Activated CD8-positive, alpha-beta memory T cell treated with anti-CD3 and anti-CD28 coated beads, Interleukin-2, amount 50 U/mL, for 24 hours (primary cell): ENCODE results near the gene RASEF.

Experiments
- DNase-seq: peaks from one replicate; pipeline ENCODE4 v3.0.0-alpha.2; 2020; ENCODE audit errors: extremely low read depth

RASEF gene

GRCh38 chr9:83012922-83013838, 49.8 kb downstream of the RASEF start:
- DNase-seq, result no peak

GRCh38 chr9:83012168-83012921, 50.6 kb downstream of the RASEF start:
- DNase-seq, result no peak

- no peak for DNase-seq
These were observed 51.3 kb downstream of the RASEF start for GRCh38 chr9:83011611-83012010.

GRCh38 chr9:83007521-83008300, 55.2 kb downstream of the RASEF start:
- DNase-seq, result no peak

GRCh38 chr9:83006378-83006777, 56.6 kb downstream of the RASEF start:
- DNase-seq, result no peak

GRCh38 chr9:83005963-83006362, 57.0 kb downstream of the RASEF start:
- DNase-seq, result no peak

- no peak for DNase-seq
These were observed 57.6 kb downstream of the RASEF start for GRCh38 chr9:83005361-83005760.

- DNase-seq, result no peak
These were observed 60.6 kb downstream of the RASEF start for GRCh38 chr9:83002329-83002728.

GRCh38 chr9:83000765-83001164, 62.2 kb downstream of the RASEF start:
- no peak for DNase-seq

GRCh38 chr9:82998409-82998808, 64.5 kb downstream of the RASEF start:
- no peak for DNase-seq

- no peak for DNase-seq
These were observed 65.3 kb downstream of the RASEF start for GRCh38 chr9:82997476-82998140.

GRCh38 chr9:82996941-82997340, 66.0 kb downstream of the RASEF start:
- DNase-seq, result no peak

GRCh38 chr9:82993856-82994605, 68.9 kb downstream of the RASEF start:
- no peak for DNase-seq

- DNase-seq, result no peak
These were observed 71.3 kb downstream of the RASEF start for GRCh38 chr9:82991671-82992070.

- no peak for DNase-seq
These were observed 73.0 kb downstream of the RASEF start for GRCh38 chr9:82989929-82990328.

GRCh38 chr9:82988488-82988887, 74.5 kb downstream of the RASEF start:
- no peak for DNase-seq

- DNase-seq, result no peak
These were observed 75.4 kb downstream of the RASEF start for GRCh38 chr9:82987370-82988189.

GRCh38 chr9:82981552-82981951, 81.4 kb downstream of the RASEF start:
- DNase-seq, result no peak

- no peak for DNase-seq
These were observed 87.8 kb downstream of the RASEF start for GRCh38 chr9:82975176-82975575.

- DNase-seq, result no peak
These were observed 90.5 kb downstream of the RASEF start for GRCh38 chr9:82972446-82972845.
